GM19463 (cell line): ENCODE results near the gene TBCD.
"Not testable (repeated sequence)": the region's sequence is repeated elsewhere in the genome, so short reads cannot be mapped to it uniquely, and the experiment has no call there.

Source experiments
- ATAC-seq: cut with Tn5 transposase; IDR thresholded peaks from one replicate; pipeline ENCODE4 v1.9.1; 2021; ENCODE audit warnings: mild to moderate bottlenecking, moderate library complexity; ENCODE audit not compliant: unreplicated experiment

Gene TBCD

DNA sequence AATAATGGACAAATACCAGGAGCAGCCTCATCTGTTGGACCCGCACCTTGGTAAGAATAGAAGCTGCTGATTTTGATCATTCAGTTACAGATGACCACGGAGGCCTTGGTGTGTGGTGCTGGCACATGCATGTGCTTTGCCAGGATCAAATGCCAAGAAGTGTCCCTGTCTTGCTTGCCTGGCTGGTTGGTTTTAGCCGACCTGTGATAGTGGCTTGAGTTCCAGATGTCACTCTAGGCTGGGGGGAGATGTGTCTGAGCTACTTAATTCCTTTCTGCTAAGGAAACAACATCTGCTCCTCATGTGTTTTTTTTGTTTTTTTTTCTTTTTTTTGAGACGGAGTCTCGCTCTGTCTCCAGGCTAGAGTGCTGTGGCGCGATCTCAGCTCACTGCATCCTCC is 4.3 kb downstream of the TBCD start:
- ATAC-seq = no peak

DNA sequence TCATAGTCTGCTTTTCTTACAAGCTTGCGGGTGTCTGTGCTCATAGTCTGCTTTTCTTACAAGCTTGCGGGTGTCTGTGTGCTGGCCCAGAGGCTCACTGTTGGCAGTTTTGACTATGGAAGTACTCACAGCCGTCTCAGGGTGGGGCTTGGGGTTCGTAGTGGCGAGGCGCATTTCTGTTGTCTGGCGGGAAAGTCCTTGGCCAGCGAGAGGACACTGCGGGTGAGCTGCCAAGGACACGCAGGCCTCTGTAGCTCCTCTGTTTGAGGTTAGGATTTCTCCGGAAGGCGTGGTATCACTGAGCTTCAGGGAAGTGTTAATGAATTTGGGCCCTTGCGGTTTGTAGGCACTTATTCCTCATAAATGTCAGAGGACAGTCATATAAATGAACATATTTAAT is 13.5 kb downstream of the TBCD start:
- ATAC-seq = no peak

DNA sequence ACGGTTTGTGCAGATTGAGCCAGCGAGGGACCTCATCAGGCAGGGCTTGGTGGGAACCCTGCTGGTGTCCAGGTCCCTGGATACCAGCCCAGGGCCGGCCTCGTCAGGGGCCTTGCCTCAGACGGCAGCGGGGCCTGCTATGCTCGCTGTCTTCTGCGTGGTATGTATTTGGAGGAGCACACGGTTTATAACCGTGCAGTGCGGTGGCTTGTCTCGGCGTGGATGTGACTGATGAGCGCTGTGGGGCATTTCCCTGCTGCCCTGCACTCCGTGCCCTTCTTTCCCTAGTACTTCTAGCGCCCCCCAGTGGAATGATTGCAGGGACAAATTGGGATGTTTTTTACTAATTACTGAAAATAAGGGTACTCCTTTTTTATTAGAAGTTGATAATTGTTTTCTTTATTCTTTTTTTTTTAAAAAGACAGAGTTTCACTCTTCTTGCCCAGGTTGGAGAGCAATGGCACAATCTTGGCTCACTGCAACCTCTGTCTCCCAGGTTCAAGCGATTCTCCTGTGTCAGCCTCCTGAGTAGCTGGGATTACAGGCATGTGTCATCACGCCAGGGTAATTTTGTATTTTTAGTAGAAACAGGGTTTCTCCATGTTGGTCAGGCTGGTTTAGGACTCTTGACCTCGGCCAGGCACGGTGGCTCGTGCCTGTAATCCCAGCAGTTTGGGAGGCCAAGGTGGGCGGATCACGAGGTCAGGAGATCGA is 15.3 kb downstream of the TBCD start:
- ATAC-seq = no peak

DNA sequence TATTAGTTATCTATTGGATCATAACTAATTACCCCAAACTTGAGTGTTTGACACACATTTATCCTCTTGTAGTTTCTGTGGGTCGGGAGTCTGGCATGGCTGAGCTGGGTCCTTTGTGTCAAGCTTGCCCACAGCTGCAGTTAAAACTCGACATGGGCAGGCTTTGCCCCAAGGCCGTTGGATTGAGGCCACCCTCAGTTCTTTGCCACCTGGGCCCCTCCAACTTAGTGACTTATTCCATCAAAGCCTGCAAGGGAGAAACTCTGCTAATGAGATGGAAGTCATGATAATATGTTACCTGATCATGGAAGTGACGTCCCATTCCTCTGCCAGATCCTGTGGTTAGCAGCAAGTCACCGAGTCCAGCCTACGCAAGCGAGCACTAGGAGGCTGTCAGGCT is 17.2 kb downstream of the TBCD start:
- ATAC-seq = no peak

DNA sequence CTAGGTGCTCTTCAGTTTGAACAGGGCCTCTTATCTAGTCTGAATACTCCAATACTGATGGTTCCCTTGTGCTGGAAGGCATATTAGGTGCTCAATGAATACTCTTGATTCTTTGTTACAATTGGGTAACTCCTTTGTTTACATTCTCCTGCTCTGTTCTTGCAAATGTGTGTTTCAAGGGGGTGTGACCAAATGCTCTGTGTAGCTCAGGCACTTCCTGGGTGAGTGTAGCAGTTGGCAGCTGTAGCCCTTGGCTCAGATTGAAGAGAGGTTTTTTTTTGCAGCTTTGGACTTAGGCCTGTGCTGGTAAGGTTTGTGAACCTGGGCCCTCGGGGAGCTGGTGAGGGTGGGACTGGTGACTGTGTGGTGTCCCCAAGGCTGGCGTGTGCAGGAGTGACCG is 20.2 kb downstream of the TBCD start:
- ATAC-seq = no peak

DNA sequence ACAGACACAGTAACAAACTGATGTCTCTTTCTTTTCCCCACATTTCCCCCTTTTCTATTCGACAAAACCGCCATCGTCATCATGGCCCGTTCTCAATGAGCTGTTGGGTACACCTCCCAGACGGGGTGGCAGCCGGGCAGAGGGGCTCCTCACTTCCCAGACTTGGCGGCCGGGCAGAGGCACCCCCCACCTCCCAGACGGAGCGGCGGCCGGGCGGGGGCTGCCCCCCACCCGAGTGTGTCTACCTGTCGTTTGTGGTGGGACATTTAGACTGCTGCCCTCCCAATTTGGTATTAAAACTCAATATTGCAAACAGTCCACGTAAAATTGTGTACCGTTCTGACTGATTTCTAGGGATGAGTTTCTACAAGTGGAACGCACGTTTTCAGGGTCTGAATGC is 22.6 kb downstream of the TBCD start:
- ATAC-seq = not testable (repeated sequence)

DNA sequence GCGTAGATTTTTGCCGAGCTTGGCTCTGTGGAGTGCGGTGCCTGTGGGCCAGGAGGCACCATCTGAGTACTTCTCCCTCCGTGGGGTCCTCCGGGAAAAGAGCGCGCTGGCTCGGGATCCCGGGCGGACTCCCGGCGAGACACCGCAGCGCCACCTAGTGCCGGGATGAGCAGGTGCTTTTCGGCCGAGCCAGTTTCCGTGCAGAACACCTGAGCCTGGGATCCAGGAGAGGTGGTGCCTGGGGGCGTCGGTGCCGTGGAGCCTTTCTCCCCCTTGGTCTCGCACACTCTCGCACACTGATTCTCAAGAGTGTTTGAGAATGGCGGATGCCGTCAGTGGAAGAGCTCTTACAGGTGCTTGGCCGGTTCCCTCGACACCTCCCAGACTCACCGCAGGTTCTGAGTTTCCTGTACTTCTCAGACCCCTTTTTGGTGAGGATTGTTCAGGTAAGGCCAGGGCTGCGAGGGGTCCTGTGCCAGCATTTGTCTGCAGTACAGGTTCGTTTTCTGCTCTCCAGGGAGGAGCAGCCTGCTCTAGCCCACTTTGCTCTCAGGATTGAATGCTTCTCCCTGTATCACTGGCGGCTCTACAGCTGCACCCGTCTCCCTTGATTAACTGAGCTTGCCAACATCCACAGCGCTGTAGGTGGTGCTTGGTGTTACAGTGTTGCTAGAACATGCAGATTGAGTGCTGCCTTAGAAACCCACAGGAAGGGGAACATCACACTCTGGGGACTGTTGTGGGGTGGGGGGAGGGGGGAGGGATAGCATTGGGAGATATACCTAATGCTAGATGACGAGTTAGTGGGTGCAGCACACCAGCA is 23.3 kb downstream of the TBCD start:
- no peak for ATAC-seq

DNA sequence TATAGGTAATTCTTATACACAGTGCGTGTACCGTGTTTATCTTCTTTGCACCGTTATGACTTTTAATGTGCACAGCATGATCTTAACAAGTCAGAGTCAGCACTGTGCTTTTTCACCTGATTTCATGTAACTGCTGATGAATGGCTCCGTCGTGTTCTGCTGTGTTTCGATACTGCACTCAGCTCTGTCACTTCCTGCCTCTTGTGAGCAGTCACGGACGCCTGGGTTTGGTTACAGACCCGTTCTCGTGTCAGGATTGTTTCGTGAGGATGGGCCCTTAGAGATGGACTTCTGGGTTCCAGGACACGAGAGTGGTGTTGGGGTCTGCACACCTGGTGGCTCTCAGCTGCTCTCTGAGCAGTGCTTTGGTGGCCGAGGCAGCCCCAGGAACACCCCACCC is 24.6 kb downstream of the TBCD start:
- no peak for ATAC-seq

DNA sequence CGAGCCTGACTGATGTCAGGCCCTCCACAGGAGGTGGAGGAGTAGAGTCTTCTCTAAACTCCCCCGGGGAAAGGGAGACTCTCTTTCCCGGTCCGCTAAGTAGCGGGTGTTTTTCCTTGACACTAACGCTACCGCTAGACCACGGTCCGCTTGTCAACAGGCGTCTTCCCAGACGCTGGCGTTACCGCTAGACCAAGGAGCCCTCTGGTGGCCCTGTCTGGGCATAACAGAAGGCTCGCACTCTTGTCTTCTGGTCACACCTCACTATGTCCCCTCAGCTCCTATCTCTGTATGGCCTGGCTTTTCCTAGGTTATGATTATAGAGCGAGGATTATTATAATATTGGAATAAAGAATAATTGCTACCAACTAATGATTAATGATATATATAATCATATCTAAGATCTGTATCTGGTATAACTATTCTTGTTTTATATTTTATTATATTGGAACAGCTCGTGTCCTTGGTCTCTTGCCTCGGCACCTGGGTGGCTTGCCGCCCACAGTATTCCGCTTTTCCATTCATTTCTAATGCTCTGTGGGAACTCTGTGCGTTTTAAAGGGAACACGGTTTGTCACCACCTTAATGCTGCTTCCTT is 26.0 kb downstream of the TBCD start:
- ATAC-seq = not testable (repeated sequence)

DNA sequence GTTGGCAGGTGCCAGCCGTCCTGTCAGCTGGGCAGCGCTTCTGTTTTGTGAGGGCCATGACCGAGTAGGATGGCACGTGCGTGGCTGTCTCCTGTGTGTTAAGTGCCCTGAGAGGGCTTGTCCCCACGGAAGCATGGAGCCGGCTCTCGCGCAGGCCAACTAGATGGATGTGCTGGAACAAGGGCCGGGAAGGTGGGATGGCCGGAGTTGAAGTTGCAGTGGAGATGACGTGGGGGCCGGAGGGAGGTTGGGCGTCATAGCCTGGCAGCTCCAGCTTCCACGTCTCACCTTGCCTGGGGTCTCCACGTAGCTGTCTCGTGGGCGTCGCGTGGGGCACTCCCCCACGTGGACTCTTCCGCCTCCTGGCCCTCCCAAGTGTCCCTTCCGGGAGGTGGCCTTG is 27.7 kb downstream of the TBCD start:
- no peak for ATAC-seq

DNA sequence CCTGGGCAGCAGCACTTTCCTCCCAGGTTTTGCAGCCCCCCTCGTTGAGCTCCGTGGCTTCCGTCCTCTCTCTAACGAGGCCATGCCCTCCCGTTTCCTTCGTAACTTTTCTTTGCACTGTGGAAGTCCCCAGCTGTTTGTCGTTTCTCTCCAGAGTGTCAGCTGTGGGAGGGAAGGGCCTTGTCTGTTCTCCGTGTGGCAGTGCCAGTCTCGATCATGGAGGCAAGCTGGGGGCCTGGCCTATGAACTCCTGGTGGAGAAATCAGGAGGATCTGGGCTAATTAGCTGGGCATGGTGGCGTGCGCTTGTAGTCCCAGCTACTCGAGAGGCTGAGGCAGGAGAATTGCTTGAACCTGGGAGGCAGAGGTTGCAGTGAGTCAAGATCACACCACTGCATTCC is 28.3 kb downstream of the TBCD start:
- ATAC-seq = no peak

DNA sequence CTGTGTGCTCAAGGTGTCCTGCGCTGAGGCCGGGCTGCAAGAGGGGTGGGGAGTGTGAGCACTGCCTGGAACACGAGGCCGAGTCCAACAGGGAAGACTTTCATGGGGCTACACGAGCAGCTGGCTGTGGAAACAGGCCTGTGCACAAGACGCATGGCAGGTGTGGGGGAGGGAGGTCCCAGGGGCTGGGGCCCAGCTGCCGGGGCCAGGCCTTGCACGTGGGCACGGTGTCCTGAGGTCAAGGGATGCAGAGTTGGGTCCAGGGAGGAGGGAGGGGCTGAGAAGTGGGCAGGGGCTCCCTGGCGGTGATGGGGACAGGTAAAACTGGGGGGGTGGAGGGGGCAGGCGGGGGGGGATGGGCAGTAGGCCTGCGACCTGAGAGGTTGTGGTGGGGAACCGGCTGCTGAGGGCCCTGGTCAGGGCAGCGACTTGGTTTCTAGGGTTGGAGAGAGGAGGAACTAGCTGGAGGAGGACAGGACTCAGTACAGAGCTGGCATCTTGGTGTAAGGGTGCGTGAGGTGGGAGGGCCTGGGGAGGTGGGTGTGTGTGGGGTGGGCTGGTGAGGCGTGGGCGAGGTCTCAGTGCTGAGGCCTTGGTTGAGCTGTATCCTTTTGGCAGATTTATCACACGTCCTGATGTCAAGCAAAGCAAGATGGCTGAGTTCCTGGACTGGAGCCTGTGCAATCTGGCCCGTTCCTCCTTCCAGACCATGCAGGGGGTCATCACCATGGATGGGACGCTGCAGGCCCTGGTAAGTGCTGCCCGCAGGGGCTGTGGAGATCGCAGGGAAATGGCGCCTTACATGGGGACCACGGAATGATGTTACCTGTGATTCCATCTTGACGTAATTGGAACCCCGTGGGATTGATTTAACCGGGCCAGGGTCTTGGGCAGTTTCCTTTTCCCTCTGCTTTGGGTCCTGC is 29.4 kb downstream of the TBCD start:
- no peak for ATAC-seq

DNA sequence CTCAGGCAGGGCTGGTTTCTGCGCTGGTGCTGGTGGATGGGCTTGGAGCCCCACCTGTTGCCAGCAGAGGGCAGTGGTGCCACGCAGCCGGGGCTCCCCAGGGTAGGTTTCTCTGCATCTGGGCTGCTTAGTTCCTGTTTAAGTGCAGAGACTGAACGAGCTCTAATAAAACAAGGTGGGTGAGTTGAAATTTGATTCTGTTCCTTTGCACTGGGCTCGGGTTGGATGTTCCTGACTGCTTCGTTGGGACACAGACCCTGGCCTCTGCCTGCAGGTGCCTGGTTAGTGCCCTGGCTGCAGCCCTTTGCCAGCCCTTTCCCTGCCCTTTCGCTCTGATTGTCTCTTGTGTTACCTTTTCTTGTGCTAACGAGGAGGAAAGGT is 30.0 kb downstream of the TBCD start:
- peak; percentile 63 for ATAC-seq

DNA sequence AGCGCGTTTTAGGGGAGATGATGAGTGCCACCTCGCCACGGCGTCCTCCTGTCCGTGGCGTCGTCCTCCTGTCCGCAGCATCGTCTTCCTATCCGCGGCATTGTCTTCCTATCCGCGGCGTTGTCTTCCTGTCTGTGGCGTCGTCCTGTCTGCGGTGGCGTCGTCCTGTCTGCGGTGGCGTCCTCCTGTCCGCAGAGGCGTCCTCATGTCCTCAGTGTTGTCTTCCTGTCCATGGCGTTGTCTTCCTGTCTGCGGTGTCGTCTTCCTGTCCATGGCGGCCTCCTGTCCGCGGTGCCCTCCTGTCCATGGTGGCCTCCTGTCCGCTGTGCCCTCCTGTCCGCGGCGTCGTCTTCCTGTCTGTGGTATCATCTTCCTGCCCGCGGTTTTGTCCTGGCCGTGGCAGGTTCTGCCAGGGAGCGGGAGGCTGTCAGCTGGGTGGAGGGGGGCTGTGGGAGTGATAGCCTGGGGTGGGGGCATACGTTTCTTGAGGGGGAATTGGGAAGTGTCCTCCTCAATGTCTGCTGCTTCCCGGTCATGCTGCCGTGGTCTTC is 30.9 kb downstream of the TBCD start:
- no peak for ATAC-seq

DNA sequence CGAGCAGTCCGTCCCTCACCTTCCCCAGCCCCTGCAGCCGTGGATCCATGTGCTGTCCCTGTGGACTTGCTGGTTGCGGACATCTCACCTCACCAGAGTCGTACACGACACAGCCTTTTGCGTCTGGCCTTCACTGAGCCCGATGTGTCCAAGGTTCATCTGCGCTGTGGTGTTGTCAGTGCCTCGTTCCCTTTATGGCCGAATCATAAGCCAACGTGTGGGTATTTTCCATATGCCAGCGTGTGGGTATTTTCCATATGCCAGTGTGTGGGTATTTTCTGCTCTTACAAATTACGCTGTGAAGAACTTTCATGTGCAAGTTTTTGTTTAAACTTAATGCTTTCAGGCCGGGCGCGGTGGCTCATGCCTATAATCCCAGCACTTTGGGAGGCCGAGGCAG is 31.6 kb downstream of the TBCD start:
- no peak for ATAC-seq

DNA sequence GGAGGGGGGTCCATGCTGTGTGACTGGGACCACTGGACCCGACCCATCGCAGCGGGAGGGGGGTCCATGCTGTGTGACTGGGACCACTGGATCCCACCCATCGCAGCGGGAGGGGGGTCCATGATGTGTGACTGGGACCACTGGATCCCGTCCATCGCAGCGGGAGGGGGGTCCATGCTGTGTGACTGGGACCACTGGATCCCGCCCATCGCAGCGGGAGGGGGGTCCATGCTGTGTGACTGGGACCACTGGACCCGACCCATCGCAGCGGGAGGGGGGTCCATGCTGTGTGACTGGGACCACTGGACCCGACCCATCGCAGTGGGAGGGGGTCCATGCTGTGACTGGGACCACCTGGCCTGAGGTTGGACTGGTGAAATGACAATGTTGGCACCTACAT is 33.7 kb downstream of the TBCD start:
- ATAC-seq = not testable (repeated sequence)

DNA sequence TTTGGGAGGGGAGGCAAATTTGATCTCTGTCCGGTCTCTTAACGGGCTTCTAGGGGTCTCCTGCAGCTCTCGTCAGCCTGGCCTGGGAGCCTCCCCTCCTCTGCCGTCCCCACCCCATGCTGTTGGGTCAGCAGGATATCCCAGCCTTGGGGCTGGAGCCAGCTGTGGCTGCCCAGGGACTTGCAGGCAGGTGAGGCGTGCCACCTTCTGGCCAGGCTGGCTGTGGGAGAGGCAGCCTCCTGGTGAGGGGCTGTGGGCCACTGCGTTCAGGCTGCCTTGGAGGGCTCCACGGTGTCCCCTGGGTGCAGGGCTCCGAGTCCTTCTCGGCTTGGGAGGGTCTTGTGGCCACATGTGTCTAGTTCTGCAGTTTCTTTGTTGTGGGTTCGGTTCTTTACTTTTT is 34.6 kb downstream of the TBCD start:
- no peak for ATAC-seq

DNA sequence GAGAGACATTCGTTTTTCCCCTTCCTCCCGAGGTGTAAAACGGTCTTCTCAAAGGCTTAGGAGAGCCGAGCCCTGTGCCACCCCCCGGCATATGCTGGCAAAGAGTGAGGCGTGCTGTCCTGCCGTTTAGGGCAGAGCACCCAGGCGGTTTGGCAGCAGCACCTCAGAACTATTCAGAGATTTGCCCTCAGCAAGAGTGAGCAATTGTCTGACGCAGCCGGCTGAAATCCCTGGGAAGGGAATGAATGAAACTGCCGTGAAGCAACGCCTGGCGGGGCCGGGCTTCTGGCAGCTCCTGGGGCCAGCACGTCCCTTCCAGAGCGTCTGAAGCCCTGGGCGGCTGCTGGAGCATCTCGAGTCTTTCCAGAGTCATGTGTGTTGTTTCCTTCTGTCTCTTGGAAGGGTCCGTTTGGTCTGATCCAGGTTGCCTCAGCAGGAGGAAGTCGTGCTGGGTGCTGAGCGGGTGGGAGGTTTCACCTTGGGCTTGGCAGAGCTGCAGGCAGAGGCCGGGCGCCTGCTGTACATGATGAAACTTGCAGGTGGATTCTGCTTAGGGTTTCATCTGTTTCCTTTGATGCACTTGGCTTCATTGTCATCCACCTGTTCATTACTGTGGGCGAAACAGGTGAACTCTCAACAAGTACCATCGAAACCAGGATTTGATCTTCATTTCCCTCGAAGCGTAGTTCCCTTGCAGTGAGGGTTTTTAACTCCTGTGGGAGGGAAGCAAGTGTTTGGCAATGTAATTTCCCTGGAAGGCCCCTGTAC is 35.4 kb downstream of the TBCD start:
- ATAC-seq = no peak

DNA sequence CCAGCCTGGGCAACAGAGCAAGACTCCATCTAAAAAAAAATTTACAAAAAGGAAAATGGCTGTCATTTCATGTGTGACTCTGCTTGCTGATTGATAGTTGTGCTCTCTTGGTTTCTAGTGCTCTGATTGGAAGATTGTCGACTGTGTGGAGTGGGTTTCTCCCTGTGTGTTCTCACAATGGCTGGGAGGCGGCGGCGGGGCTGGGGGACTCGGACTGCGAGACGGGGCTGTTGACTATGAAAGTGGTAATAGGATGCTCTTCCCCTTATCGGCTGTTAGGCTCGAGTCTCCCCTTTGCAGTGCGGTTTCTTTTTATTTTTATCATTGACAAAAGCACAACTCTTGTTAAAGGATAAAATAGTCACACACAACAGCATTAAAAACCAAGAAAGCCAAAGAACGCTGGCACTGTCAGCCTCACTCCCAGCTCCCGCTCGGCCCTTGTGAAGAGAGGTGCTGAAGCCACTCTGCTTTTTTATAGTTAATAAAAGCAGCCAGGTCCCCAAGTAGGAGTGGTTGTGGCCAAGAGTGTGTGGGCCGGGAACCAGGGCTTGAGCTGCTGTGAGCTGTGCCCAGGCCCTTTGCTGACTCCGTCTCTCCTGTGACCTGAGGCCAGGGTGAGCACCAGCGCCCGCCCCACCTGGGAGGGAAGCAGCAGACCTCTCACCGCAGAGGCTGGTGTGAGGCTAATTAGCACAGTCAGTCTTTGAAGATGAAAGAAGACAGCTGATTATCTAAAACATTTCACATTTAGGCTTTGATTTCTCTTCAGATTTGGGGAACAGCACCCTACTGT is 36.5 kb downstream of the TBCD start:
- ATAC-seq = no peak
